NB4 (cell line): Measurements from ENCODE around the gene NAA10.

Experiments
- POLR2A ChIP-seq: IDR thresholded peaks from 2 replicates; pipeline ENCODE4 v1.6.1; 2011; ENCODE audit warnings: mild to moderate bottlenecking; ENCODE audit not compliant: insufficient read length; ENCODE audit errors: extremely low read depth
- TF ChIP-seq, protein P1 (sequence below): IDR thresholded peaks from one replicate; pipeline ENCODE4 v1.5.1; 2012; ENCODE audit warnings: low read depth, low read length
- TF ChIP-seq, protein P2 (sequence below): IDR thresholded peaks from 2 replicates; pipeline ENCODE4 v1.6.1; 2011; ENCODE audit warnings: low read depth, low read length

DNA sequence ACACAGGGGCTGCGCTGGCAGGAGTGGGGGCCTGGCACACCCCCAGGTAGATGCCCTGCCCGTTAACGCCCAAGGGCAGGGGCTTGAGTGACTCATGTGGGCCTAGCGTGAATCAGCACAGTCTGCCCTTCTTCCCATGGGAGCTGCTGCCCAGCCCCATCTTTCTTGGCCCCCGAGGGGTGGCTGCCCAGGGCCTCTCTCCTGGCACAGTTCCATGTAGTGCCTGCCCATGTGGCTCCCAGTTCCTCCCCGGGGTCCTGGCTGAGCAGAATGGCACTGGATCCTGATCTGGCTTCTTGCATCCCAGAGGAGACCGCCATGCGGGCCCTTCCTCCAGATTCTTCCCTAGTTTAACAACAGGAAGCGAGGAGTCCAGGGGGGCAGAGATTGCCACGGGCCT lies 32.5 kb downstream of the NAA10 start:
- TF ChIP-seq, protein P1, sequence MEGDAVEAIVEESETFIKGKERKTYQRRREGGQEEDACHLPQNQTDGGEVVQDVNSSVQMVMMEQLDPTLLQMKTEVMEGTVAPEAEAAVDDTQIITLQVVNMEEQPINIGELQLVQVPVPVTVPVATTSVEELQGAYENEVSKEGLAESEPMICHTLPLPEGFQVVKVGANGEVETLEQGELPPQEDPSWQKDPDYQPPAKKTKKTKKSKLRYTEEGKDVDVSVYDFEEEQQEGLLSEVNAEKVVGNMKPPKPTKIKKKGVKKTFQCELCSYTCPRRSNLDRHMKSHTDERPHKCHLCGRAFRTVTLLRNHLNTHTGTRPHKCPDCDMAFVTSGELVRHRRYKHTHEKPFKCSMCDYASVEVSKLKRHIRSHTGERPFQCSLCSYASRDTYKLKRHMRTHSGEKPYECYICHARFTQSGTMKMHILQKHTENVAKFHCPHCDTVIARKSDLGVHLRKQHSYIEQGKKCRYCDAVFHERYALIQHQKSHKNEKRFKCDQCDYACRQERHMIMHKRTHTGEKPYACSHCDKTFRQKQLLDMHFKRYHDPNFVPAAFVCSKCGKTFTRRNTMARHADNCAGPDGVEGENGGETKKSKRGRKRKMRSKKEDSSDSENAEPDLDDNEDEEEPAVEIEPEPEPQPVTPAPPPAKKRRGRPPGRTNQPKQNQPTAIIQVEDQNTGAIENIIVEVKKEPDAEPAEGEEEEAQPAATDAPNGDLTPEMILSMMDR, result no peak
- no peak for TF ChIP-seq POLR2A
- TF ChIP-seq, protein P2, sequence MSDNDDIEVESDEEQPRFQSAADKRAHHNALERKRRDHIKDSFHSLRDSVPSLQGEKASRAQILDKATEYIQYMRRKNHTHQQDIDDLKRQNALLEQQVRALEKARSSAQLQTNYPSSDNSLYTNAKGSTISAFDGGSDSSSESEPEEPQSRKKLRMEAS, result no peak
